Heart left ventricle (tissue), 16 donors: ENCODE data around the gene RNLS. TPM values are rescaled to one million over a fixed set of nuclear protein-coding genes. Genes with fewer than 3 reads are reported as not detected.
"Not testable (repeated sequence)": the region's sequence is repeated elsewhere in the genome, so short reads cannot be mapped to it uniquely, and the experiment has no call there.

Source experiments
- ATAC-seq, 4 donors: fragments of 200-7000 bp; cut with Tn5 transposase; one replicate each; pipeline ENCODE4 v1.9.1; 2020 to 2022; ENCODE audit warnings: moderate library complexity in 4 of 4, mild to moderate bottlenecking in 3 of 4, moderate number of reproducible peaks in 1 of 4
- DNase-seq, 5 donors: peaks; one replicate each; pipeline ENCODE4 v3.0.0-alpha.2; 2020
- H3K27ac ChIP-seq, 12 donors: fragments of 200-600 bp; sonication (generic) in 4 of 12; one replicate each; pipeline versions ENCODE4 v1.5.0 to v1.8.0; 2016 to 2022; ENCODE audit warnings: mild to moderate bottlenecking in 2 of 12
- H3K27me3 ChIP-seq, 9 donors: fragments of 200-600 bp; sonication (generic) in 2 of 9; one replicate each; pipeline versions ENCODE4 v1.5.1 to v1.8.0; 2016 to 2022; ENCODE audit warnings: mild to moderate bottlenecking in 3 of 9
- H3K36me3 ChIP-seq, 9 donors: fragments of 200-600 bp; sonication (generic) in 2 of 9; one replicate each; pipeline versions ENCODE4 v1.5.0 to v1.8.0; 2018 to 2022; ENCODE audit warnings: mild to moderate bottlenecking in 2 of 9
- H3K4me1 ChIP-seq, 12 donors: fragments of 200-600 bp; sonication (generic) in 4 of 12; one replicate each; pipeline versions ENCODE4 v1.5.0 to v1.8.0; 2016 to 2022; ENCODE audit warnings: mild to moderate bottlenecking in 3 of 12
- H3K4me3 ChIP-seq, 12 donors: fragments of 200-600 bp; sonication (generic) in 4 of 12; one replicate each; pipeline versions ENCODE4 v1.5.0 to v1.8.0; 2017 to 2022; ENCODE audit warnings: mild to moderate bottlenecking in 9 of 12, moderate library complexity in 4 of 12
- H3K9me3 ChIP-seq, 12 donors: fragments of 200-600 bp; sonication (generic) in 4 of 12; one replicate each; pipeline versions ENCODE4 v1.5.0 to v1.8.0; 2016 to 2022; ENCODE audit warnings: mild to moderate bottlenecking in 1 of 12
- POLR2A ChIP-seq, 2 donors: fragments of 450-650 bp; IDR thresholded peaks; one replicate each; pipeline ENCODE4 v1.6.1; 2017; ENCODE audit warnings: antibody characterized with exemption in 2 of 2, mild to moderate bottlenecking in 2 of 2, moderate library complexity in 2 of 2
- WGBS, 4 donors: extraction: QIAGEN DNeasy Blood & Tissue Kit in 2 of 4; methylation state at CpG; one replicate each; pipeline versions ENCODE4 v1.1.5 to v1.1.7; 2013 to 2018; 5-methylcytosine and 5-hydroxymethylcytosine counted together
- intact Hi-C, 10 donors: fragments of 100-400 bp; cut with DNase I; formaldehyde crosslinking; loops; one replicate each; pipeline versions ENCODE4 v1.11.1 to v1.14.2; 2022
- polyA plus RNA-seq, 2 donors: library from polyadenylated mRNA; stranded (reverse); fragments of 200-250 nt; gene quantifications; one replicate each; pipeline ENCODE4 v1.2.3, GENCODE V29; 2013
- total RNA-seq, 9 donors: library from RNA; depleted of rRNA in 2 of 9; stranded (reverse); fragments of >200 nt in 2 of 9; fragmentation: NEBNext Ultra II Directional in 3 of 9; extraction: Animal tissue kit (Norgen Biotek cat#: 25700) in 3 of 9; gene quantifications; one replicate each; pipeline versions ENCODE4 v1.1.0 to v1.2.4, GENCODE V29; 2016 to 2023
- TF ChIP-seq, protein P1 (sequence below), 12 donors: fragments of 200-600 bp; sonication (generic) in 4 of 12; IDR thresholded peaks; one replicate each; pipeline versions ENCODE4 v1.5.0 to v1.8.0; 2018 to 2022; ENCODE audit warnings: antibody characterized with exemption in 12 of 12, mild to moderate bottlenecking in 5 of 12
- donor health status: ischemic (EF 13 %, LVEDD 7.1; RV severe dilation, severe dysfunction).
- donor health status: healthy with polysubstance abuse.
- donor health status: DM: no; HTN: yes; CAD: no.
- donor health status: DM: no; HTN: no; CAD: no.
- donor health status: ischemic (EF 25% LVEDD 6.9; RV normal size, moderate dysfunction).
- donor health status: ischemic (EF 25% LVEDD 5.7; RV mildly dilated, moderate dysfunction).
- donor health status: healthy.
- donor health status: DM: yes; HTN: yes; CAD: no.
- donor health status: ischemic (EF 35%, LVEDD 5.7; RV mildly dilated, moderate dysfunction).
- donor health status: nonischemic (EF 11% LVEDD 7.7; RV severe dilation, severe dysfunction).
- donor health status: DM: yes; HTN: yes; CAD: no.
- donor health status: PGD.
- donor health status: ischemic (EF 29% LVEDD 5.4; RV normal size, mild dysfunction).
- donor health status: nonischemic (EF 23%, LVEDD 6.1; RV moderate dilation, normal function).

Gene RNLS
- total and polyA plus RNA-seq, 11 donors = 6.6 to 30.7 (median 15.1) TPM

DNA sequence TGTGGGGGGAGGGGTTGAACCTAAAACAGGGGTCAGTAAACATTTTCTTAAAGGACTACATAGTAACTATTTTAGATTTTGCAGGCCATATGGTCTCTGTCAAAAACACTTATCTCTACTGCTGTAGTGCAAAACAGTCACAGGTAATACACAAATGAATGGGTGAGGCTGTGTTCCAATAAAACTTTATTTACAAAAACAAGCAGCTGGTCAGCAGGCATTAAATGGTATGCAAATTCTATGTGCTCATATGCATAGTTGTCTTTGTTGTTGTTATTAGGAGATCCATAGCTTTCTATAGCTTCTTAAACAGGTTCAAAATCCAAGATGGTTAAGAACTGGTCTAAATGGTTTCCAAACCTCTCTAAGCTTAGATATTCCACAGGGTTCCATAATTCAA lies 302.6 kb downstream of the RNLS start:
- Histone ChIP-seq H3K4me3 (no peak overlapping the region), H3K27me3 (no peaks in the 10 kb centered on the region), H3K27ac (no peak overlapping the region), H3K4me1 (peaks cover 0 to 11% (median 0%) of the 10 kb centered on the region in 12 donors), H3K9me3 (peaks cover 0 to 2% (median 0%) of the 10 kb centered on the region in 12 donors), H3K36me3 (no peaks in the 10 kb centered on the region)
- intact Hi-C loops = loop anchor here in 1 of 10 donors (10.0 kb wide), 1 partner anchor 64 kb away; no protein-coding TSS in a partner anchor
- TF ChIP-seq, protein P1, sequence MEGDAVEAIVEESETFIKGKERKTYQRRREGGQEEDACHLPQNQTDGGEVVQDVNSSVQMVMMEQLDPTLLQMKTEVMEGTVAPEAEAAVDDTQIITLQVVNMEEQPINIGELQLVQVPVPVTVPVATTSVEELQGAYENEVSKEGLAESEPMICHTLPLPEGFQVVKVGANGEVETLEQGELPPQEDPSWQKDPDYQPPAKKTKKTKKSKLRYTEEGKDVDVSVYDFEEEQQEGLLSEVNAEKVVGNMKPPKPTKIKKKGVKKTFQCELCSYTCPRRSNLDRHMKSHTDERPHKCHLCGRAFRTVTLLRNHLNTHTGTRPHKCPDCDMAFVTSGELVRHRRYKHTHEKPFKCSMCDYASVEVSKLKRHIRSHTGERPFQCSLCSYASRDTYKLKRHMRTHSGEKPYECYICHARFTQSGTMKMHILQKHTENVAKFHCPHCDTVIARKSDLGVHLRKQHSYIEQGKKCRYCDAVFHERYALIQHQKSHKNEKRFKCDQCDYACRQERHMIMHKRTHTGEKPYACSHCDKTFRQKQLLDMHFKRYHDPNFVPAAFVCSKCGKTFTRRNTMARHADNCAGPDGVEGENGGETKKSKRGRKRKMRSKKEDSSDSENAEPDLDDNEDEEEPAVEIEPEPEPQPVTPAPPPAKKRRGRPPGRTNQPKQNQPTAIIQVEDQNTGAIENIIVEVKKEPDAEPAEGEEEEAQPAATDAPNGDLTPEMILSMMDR (IDR thresholded peaks at IDR 0.05) = no peak
- TF ChIP-seq POLR2A (IDR thresholded peaks at IDR 0.05) = no peak
- DNase-seq = no peak
- ATAC-seq = no peak

- no peaks in the 10 kb centered on the region for H3K36me3 ChIP-seq
- DNase-seq = no peak
- WGBS, 4 donors = 87 to 92% (median 87%) methylated on average over 2 of the region's 2 CpGs
- intact Hi-C loops = no loop called here
- no peak for ATAC-seq
- H3K9me3 ChIP-seq = peaks cover 0 to 2% (median 0%) of the 10 kb centered on the region in 12 donors
- H3K4me1 ChIP-seq = peaks cover 0 to 14% (median 0%) of the 10 kb centered on the region in 12 donors
- no peak for TF ChIP-seq POLR2A (IDR thresholded peaks at IDR 0.05)
- TF ChIP-seq, protein P1 (IDR thresholded peaks at IDR 0.05) = no peak
- H3K4me3 ChIP-seq = no peak overlapping the region
- no peak overlapping the region for H3K27ac ChIP-seq
- no peaks in the 10 kb centered on the region for H3K27me3 ChIP-seq
Observed at GRCh38 chr10:88278912-88279311, 304.2 kb downstream of the RNLS start.

GRCh38 chr10:88276945-88277344 lies 306.2 kb downstream of the RNLS start:
- H3K4me3 ChIP-seq, DNase-seq, ATAC-seq, H3K27ac ChIP-seq, H3K27me3 ChIP-seq, intact Hi-C loops, H3K36me3 ChIP-seq, H3K9me3 ChIP-seq: not testable (repeated sequence)
- peaks cover 0 to 13% (median 0%) of the 10 kb centered on the region in 12 donors for H3K4me1 ChIP-seq
- WGBS, 4 donors = 97 to 98% (median 97%) methylated on average over 4 of the region's 4 CpGs

DNA sequence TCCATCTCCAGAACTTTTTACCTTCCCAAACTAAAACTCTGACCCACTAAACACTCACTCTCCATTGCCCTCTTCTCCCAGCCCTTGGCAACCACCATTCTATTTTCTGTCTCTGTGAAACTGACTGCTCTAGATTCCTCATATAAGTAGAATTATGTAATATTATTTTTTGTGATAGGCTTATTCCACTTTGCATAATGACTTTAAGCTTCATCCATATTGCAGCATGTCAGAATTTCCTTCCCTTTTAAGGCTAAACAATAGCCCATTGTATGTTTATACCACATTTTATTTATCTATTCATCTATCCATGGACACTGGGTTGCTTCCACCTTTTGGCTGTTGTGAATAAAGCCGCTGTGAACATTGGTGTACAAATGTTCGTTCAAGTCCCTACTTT lies 308.8 kb downstream of the RNLS start:
- 86 to 96% (median 93%) methylated on average over 2 of the region's 2 CpGs for WGBS, 4 donors
- Histone ChIP-seq H3K36me3 (no peaks in the 10 kb centered on the region), H3K27ac (no peak overlapping the region), H3K4me1 (peaks cover 0 to 31% (median 7%) of the 10 kb centered on the region in 12 donors), H3K9me3 (peaks cover 0 to 2% (median 0%) of the 10 kb centered on the region in 12 donors), H3K27me3 (no peaks in the 10 kb centered on the region), H3K4me3 (no peak overlapping the region)
- TF ChIP-seq POLR2A (IDR thresholded peaks at IDR 0.05) = no peak
- TF ChIP-seq, protein P1 (IDR thresholded peaks at IDR 0.05) = no peak
- DNase-seq (no peak), ATAC-seq (no peak)
- intact Hi-C loops = no loop called here

DNA sequence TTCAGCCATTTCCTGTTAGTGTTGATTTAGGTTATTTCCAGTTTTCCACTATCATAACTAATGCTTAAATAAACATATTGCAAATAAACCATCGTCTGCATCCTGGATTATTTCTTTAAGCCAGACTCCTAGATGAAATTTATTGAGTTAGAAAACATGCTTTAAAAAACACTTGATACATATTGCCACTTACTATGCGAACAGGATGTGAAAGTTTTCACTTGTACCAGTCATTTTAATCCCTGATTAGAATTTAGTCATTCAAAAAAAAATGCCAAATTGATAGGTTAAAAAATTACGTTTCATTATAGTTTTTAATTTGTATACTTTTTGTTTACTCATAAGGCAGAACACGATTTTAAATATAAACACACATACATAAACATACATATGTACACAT lies 309.6 kb downstream of the RNLS start:
- intact Hi-C loops = no loop called here
- no peak for TF ChIP-seq POLR2A (IDR thresholded peaks at IDR 0.05)
- TF ChIP-seq, protein P1 (IDR thresholded peaks at IDR 0.05) = no peak

More for the DNA sequence above, 309.6 kb downstream of the RNLS start:
- no peak for DNase-seq
- Histone ChIP-seq H3K27ac (no peak overlapping the region), H3K36me3 (no peaks in the 10 kb centered on the region), H3K27me3 (no peaks in the 10 kb centered on the region), H3K4me1 (peaks cover 0 to 31% (median 7%) of the 10 kb centered on the region in 12 donors), H3K9me3 (peaks cover 0 to 2% (median 0%) of the 10 kb centered on the region in 12 donors), H3K4me3 (no peak overlapping the region)
- no peak for ATAC-seq
- WGBS, 4 donors = 68 to 74% (median 73%) methylated on average over 4 of the region's 4 CpGs
